NCI-H526 treated with DMSO at 0.1 percent for 48 hours (cell line): ENCODE data around the gene NMNAT2.

Experiments used
- DNase-seq: peaks from one replicate; lab custom pipeline; 2025; lab: John Stamatoyannopoulos, UW

NMNAT2 gene

GRCh38 chr1:183210681-183211080 lies 207.5 kb downstream of the NMNAT2 start:
- no peak for DNase-seq

- no peak for DNase-seq
These were observed 208.5 kb downstream of the NMNAT2 start for GRCh38 chr1:183209533-183210158.

GRCh38 chr1:183206538-183207122 lies 211.6 kb downstream of the NMNAT2 start:
- no peak for DNase-seq

GRCh38 chr1:183205196-183205781 lies 212.9 kb downstream of the NMNAT2 start:
- DNase-seq = no peak

- DNase-seq = no peak
These were observed 215.1 kb downstream of the NMNAT2 start for GRCh38 chr1:183203094-183203493.

- no peak for DNase-seq
These were observed 217.7 kb downstream of the NMNAT2 start for GRCh38 chr1:183200451-183200850.

- no peak for DNase-seq
These were observed 218.9 kb downstream of the NMNAT2 start for GRCh38 chr1:183199304-183199703.

GRCh38 chr1:183198463-183198862 lies 219.7 kb downstream of the NMNAT2 start:
- DNase-seq = no peak
